Measurements from ENCODE around the gene AMBRA1.

AMBRA1 gene

DNA sequence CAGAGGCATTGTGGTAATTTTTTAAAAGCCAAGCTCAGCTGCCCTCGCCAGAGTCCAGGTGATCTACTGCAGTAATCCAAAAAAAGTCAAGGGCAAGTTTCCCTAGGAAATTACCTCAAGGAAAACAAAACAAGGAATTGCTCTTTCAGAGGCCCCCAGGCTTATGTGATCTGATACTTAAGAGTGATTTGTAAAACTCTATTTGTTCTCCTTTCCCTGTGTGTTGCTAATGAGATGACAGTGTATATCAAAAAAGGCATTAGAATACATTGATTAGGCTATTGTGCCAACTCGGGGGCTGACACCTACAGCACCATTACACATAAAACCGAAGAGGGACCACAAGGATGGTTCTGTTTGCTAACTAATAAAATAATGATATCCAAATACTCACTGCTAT, 157.7 kb downstream of the AMBRA1 start:
- no peak for DNase-seq

DNA sequence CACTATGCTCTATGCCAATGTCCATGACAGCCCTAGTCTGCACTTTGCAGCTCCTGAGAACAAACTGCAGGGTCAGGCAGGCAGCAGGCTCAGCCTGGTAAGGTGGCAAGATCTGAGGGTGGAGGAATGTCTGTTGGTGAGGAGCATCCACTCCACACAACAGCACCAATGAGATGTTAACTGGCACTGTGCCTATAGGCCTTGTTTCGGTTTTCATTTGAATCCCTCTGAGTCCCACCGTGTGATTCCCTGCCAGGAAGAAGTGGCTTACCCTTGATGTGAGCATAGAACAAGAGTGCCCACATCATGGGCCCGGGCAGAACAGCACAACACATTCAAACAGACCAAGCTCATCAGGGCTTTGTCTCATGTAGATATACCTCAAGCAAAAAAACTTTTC, 158.1 kb downstream of the AMBRA1 start:
- DNase-seq: no peak

DNA sequence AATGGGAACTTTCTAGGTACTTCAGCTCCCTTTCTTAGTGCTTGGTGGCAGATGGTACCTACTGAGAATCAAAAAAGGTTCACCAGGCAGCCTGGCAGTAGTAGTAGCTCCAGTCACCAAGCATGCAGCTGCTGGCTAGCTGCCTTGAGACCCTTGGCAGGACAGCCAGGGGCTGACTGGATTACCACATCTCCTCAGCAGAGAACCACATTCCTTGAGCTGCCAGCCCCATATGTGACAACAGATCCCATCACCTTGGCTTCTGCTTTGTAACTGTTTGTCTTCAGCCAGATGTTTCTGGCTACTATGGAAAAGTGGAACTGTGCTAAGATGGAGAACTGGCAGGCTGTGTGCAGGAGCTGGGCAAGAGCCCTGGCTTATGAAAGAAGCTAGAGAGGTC, 162.6 kb downstream of the AMBRA1 start:
- DNase-seq: no peak

DNA sequence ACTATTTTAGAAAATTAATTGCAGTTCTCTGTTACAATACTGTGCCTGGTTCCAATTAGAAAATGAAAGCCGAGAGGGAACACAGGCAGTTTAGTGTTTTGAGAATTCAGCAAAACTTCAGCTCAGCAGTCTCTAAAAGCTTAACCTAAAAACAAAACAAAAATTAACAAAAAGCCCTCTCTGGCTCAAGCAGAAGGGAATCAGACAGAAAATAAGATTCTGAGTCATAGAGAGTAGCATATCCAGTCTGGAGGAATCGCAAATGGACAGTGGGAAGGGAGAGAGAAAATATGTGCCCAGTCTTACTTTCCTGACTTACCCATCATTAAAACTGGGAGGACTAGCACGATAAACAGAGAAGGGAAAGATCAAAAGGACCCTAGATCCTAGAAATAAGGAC, 164.1 kb downstream of the AMBRA1 start:
- DNase-seq: no peak

DNA sequence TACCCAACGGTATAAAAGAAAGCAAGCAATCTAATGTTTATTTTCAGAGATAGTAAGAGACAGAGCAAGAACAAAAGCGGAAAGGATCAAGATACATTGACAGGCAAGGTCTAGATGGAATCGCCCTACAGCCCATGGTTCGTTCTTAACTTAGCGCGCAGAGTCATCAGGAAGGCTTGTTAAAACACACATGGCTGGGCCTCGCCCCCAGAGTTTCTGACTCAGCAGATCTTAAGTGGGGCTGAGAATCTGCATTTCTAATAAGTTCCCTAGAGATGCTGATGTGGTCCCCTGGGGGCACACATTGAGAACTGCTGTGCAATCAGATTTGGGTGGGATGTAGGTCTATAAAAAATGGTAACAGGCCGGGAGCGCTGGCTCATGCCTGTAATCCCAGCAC, 166.5 kb downstream of the AMBRA1 start:
- DNase-seq: no peak

DNA sequence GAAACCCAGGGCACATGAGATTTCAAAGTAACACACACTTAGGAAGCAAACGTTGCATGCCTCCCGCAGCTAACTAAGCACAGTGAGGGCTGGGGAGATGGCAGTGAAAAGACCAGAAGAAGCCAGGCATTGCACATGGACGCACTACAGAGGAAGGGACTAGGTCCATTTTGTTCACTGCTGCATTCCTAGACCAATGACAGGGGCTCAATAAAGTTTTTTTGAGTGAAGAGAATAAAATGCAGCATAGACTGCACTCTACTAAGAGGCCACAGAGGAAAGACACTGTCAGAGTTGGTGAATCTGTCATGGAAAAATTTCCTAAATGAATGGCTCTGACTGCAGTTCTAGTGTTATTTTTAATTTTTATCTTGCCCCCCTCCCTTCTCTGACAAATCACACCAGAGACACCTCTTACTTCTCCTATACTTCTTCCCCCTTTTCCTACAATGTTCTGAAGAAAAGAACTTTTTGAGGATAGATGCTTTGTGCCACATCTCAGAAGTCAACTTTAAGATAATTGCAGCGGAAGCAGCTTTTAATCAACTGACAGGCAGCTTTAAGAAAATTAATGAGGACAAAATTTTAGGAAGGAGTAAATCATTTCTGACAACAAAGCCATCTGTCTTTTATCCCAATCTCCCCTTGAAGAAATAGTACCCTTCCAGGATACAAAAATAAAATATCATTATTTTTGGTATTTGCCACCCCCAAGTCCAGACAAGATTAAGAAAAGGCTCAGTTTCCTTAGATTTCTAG, 167.4 kb downstream of the AMBRA1 start:
- DNase-seq: no peak

DNA sequence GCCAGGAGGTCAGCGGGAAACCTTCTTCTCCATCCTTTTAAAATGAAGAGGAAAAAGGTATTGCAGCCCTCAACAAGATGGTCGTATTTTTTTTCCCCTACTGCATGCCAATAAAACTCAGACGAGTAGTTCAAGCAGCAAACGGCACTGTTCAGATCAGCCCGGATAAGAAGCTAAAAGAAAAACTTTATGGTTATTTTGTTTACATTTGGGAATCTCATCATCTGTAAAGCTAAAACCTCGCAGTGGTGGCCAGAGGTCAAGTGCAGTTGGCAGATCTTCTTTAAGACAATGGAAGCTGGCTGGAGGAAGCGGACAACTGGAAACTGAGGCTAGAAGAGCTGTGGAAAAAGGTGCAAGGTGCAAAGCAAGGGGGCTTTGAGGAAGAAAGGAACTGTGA, 171.2 kb downstream of the AMBRA1 start:
- DNase-seq: no peak

DNA sequence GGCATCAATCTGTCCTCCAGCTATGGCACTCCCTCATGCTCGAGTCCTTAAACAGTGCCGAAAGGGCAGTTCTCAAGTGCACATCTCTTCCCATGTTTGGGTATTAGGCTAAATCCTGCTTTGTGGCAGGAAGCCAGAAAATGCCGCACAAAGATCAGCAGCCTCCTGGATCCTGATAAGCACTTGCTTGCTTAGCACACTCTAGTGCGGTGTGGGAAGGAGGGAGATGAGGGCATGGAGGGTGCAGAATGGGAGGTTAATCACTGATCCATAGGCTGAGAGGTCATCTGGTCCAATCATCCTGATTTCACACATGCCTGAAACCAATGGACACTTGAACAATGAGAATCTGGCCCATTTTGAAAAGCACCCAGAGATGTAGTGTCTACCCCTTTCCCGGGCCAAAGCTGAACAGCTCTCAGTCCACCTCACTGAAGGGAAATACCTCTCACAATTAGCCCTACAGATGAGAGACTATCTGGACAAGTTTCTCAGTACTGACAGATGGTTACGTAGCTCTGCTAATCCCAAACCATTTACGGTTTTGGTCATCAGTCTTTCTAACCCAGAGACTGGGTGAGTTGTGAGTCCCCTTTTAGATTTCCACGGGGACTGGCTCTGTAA, 172.5 kb downstream of the AMBRA1 start:
- DNase-seq: no peak

DNA sequence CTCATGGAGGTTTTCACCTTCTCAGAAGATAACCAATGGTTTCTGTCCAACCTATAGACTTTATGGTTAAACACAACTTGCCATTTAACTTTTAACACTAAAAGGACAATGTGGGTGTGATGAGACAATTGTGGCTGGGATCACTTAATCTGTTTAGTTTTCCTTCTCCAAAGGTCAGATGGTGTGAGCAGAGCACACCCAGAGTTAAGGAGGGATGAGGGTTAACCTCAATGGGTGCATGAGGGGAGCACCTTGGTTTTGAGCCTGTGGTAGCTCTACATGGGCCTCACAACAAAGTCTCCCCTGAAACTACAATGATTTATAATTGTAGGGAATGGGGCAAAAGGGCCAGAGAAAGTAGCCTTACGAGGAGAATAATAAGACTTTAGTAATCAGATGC, 173.3 kb downstream of the AMBRA1 start:
- DNase-seq: no peak

DNA sequence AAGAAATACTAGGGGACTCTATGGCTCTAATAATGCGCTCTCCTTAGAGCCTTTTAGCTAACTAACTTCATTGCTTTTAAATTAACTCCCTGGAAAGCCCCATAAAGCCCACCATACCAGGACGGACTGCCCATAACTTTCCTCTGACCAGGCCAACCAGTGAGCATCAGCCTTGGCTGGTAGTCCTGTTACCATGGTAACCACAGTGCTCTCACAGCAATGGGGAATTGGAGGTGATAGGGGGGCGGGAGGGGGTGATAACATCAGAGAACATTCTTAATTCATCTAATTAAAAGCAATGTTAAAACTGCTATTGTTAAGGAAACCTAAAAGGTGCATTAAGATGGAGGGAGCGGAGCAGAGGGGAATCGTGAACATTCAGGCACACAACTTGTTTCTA, 175.1 kb downstream of the AMBRA1 start:
- DNase-seq: no peak

DNA sequence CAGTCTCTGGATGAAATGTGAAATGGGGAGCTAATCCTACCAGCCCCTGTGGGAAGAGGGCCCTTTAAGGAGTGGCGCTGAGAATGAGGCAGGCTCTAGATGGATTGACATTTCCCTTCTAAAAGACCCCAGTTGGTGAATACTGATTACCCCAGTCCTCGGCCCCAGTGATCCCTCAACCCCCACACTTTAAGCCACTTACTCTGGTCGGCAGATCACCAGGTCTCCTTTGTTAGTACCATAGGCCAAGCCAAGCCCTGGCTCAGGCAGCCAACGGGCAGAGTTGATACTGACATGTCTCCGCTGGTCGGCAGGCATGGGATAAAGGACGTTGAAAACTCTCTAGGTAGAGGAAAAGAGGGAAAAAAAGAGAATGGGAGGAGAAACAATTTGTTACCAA, 176.1 kb downstream of the AMBRA1 start:
- no peak for DNase-seq

DNA sequence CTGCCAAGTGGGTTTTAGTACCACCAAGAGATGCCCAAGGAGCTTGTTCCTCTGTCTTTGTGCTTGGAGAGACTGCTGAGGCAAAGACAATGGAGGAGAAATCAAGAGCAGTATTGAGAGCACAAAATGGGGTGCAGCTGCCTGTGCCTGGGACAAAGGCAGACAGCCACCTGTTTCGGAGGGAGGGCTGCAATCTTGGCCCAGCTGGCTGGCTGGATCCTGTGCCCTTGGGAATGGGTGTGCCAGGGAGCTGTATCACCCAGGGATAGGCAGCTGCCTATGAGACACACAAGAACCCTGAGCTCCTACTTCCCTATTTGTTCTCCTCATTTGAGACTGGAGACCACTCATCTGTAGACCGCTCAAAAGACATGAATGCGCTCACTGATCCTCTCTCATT, 178.9 kb downstream of the AMBRA1 start:
- DNase-seq: no peak

DNA sequence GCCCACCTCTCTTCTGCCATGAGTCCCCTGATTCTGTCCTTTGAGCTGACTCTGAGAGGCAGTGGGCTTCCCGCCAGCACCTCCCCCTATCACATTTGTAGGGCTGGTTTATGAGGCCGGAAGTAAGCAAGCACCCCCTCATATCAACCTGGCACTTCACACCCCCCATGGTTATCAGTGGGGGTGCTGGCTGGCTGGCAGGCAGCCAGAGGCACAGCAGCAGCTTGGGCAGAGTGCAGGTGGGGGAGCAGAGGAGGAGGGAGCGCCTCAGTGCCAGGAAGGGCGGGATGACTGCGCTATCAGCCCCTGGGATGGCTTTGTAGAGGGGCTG, 179.4 kb downstream of the AMBRA1 start:
- DNase-seq: no peak

DNA sequence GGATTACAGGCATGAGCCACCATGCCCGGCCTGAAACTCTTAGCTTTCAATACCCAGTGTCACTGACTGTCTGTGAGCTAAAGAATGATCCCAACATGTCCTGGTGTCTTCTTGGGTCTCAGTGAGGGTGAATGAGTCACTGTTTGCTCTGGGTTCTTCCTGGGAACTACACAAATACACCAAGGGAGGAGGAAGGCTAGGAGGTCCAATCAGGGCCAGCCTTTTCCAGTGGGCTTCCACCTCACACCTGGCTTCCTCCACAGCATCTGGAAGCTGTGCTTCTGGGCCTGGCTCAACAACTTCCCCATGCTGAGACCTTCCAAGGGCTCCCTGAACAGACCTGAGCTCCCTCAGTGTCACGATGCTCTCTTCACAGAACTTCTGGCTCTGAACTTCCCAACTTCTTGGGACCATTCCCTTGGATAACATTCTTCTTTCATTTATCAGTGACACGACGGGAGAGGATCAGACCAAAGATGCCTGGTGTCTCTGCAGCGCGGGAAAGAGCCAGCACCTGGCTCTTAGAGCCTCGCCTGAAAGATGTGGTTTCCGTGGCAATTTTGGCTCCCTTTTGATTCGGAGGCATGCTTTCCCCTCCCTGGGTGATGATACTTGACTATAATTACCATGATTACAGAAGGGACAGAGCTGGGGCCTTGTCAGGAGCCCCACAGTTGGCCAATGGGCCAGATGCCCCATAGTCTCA, 179.9 kb downstream of the AMBRA1 start:
- no peak for DNase-seq

DNA sequence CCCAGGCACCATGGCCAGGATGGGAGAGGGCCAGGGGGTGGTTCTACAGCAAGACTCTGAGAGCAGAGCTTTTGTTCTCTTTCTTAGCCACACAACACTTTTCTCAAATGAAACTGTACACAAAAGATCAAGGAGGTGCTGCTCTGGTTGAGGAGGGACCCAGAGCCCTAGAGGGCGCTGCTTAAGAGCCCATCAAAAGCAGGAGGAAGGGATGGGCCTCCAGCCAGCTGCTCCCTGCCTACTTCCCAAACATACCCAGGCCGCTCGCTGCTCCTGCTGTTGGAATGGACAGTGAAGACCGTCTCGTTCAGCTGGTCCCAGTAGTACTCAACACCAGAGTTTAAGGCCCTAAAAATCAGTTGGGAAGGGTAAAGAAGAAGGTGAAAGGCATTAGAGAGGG, 183.8 kb downstream of the AMBRA1 start:
- no peak for DNase-seq

DNA sequence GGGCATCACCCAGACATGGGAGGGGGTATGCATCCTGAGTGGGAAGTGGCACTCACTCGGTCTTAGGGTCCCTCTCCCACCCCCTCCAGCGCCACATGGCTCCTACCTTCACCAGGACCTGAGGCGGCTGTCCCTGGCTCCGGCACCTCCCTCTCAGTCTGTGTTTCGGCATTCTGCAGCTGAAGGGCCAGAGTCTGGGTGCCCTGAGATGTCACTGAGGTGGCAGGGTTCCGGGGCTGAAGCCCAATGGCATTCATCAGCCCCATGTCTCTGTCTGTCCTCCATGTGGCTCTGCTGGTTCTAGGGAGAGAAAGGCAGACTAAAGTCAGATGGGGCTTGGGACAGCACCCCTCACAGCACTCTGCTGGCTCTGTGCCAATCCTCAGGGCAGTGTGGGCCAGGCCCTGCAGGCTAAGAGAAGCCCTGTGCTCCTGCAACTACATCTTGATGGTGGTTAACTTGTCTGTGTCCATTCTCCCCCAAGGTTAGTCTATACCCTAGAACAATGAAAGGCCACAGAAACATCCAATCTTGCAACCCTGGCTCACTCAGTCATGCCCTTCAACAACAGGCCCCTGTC, 185.3 kb downstream of the AMBRA1 start:
- DNase-seq: no peak

DNA sequence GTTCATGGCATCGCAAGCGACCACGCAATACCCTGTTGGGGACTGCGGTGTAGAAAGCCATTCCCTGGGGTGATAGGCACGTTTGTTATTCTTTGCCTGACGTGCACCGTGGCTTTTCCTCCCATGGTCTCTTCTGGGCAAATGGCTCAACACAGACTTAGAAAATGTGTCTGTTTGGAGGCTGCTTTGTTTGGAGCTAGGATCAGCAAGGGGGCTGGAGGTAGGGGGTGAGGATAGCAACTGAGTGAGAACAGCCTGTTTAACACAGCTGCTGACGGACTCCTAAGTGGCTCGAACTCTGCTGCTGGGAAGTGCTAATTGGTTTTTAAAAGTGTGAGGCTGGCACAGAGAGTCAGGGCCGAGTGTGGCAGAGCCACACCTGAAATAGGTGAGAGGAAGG, 186.2 kb downstream of the AMBRA1 start:
- no peak for DNase-seq

DNA sequence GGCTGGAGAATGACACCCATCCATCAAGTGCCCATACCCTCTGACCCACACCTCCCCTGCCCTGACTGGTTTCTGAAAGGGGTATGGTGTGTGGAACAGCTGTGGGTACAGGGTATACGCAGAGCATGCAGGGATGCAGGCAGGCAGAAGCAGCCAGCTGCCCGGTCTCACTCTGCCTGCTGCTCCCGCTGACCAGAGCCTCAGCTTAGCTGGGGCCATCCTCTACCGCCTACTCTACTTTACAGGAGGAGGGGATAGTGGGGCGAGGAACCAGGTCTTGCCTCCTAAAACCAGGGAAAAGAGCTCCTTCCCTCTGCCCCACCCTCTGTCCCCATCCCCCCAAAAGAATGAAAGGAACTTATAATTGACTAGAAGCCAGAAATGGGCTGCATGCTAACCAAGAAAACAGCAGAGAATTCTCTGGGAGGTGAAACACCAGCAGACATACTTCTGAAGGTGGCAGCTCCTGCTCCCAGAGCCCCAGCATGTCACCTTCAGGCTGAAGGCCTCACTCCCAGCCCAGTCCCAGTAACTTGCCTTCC, 189.3 kb downstream of the AMBRA1 start:
- no peak for DNase-seq

DNA sequence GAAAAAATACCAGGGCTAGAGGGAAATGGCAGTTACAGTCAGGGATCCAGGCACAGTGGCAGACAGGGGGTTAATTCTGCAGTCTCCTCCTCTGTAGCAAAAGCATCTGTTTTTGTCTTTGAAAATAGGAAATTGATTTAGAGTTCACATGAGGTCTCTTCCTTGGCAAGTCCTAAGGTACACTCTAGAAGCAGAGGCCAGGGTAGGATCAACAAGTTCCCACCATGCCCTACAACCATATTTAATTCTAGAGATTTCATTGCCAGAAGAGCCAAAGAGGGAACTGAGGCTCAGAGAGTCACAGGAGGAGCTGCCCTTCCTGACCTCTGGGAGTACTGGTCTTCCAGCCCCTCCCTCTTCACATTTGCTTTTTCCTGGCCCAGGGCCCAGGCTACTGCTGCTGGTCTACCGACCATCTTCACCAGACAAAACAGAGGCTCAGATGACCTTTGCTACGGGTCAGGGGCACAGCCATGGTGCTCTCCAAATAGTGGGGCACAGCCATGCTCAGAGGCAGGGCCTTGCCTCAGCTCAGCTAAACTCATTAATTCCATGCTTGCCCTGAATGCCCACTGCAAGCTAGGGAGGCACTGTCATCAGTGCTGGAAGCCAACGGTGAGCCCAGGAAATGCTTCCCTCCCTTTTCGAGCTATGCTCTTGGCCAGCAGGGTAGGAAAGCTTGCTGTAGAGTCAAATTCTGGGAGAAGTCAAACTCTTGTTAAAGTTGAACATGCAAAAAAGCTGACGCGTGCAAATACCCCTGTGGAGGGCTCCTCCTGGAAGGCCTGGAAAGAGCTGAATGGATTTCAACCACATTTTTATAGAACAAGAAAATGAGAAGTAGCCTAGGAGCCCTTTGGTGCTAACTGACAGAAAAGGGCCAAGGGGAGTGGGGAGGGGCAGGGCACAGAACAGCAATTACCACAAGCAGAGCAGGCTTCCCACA, 190.6 kb downstream of the AMBRA1 start:
- DNase-seq: no peak

DNA sequence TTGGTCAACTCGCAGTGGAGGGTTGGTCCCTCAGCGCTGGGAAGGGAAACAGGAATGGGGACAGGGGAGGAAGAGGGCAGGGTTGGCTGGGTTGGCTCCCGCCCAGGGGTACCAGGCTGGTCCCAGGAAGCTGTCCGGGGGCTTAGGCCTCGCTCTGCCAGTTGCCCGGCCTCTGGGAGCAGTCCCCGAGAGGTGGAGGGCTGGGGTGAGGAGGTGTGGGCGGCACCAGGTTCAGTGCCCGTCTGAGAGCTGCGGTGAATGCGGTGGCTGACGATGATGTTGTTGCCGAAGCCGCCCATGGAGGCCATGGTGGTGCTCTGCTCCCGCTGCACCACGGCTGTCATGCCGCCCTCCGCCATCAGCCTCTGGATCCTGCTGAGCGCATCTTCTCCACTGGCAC, 196.3 kb downstream of the AMBRA1 start:
- no peak for DNase-seq

DNA sequence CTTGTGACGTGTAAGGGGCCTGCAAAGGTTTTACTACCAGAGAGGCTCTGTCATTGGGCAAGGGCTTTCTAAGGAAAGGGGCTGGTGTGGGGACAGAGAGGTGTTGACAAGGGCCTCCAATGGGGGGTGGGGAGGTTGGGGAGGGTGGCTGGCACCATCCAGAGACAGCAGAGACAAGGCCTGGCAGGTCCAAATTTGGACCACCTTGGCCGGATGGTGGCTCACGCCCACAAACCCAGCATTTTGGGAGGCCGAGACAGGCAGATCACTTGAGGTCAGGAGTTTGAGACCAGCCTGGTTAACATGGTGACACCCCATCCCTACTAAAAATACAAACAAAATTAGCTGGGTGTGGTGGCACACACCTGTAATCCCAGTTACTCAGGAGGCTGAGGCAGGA, 200.1 kb downstream of the AMBRA1 start:
- DNase-seq: no peak

DNA sequence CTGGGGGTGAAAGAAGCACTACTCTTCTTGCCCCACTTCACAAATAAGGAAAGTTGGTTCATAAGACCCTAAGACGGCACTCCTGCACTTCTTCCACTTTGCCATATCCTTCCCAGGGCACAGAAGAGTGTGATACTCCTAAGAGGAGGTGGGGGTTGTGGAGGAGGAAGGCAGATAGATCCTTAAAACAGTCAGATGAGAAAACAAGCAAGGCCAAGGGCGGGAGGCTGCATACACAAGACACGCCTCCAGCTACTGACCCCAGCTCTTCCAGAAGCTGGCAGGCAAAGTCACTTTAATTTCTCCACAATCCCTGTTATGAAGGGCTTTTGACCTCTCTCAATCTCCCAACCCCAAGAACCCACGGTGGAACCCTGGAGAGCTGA, 200.6 kb downstream of the AMBRA1 start:
- DNase-seq: no peak
